Erythroblast (primary cell): ENCODE results near the gene WNT5A.

Source experiments
- GATA1 ChIP-seq: IDR thresholded peaks from 2 replicates; pipeline ENCODE4 v1.6.1; 2011; ENCODE audit warnings: low read depth, mild to moderate bottlenecking, control low read depth, low read length, moderate library complexity
- POLR2A ChIP-seq: IDR thresholded peaks from 2 replicates; pipeline ENCODE4 v1.6.1; 2011; ENCODE audit warnings: mild to moderate bottlenecking, low read length

DNA sequence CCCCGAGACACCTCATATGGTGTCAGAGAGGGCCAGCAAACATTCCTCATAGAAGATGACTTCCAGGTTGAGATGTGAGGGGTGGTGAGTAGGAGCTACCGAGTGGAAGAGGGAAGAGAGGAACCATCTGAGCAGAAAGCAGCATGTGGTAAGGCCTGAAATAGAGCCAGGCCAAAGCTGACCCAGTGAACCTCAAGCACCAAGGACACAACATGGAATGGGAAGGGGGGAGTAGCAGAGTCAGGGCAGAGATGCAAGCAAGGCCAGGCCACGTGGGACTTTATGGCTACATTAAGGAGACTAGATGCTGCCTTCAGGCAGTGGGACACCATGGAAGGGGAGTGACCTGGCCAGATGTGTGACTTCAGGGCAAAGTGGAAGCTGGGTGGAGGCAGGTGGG, 38.3 kb upstream of the WNT5A start:
- TF ChIP-seq POLR2A: no peak
- TF ChIP-seq GATA1: no peak
